Osteocyte (in vitro differentiated cells): ENCODE measurements around the gene EPHX1. TPM values are rescaled to one million over a fixed set of nuclear protein-coding genes. Genes with fewer than 3 reads are reported as not detected.
"Not testable (repeated sequence)": the region's sequence is repeated elsewhere in the genome, so short reads cannot be mapped to it uniquely, and the experiment has no call there.

ENCODE experiments used
- DNase-seq: peaks from one replicate; pipeline ENCODE4 v3.0.0; 2021; ENCODE audit warnings: mixed read lengths; ENCODE audit not compliant: unreplicated experiment; ENCODE audit errors: extremely low spot score
- H3K27ac Mint-ChIP-seq: one replicate; pipeline ENCODE4 v1.8.0; 2021; ENCODE audit warnings: mild to moderate bottlenecking, mixed read lengths; ENCODE audit not compliant: unreplicated experiment
- H3K27me3 Mint-ChIP-seq: one replicate; pipeline ENCODE4 v1.8.0; 2021; ENCODE audit warnings: mixed read lengths; ENCODE audit not compliant: unreplicated experiment
- H3K36me3 Mint-ChIP-seq: one replicate; pipeline ENCODE4 v1.8.0; 2021; ENCODE audit warnings: mixed read lengths; ENCODE audit not compliant: unreplicated experiment
- H3K4me1 Mint-ChIP-seq: one replicate; pipeline ENCODE4 v1.8.0; 2021; ENCODE audit warnings: mixed read lengths; ENCODE audit not compliant: unreplicated experiment
- H3K4me3 Mint-ChIP-seq: one replicate; pipeline ENCODE4 v1.8.0; 2021; ENCODE audit warnings: mild to moderate bottlenecking, moderate library complexity, mixed read lengths; ENCODE audit not compliant: unreplicated experiment
- H3K9me3 Mint-ChIP-seq: one replicate; pipeline ENCODE4 v1.8.0; 2021; ENCODE audit warnings: mixed read lengths; ENCODE audit not compliant: unreplicated experiment
- CTCF ChIP-seq: fragments of 200-600 bp; sonication (generic); IDR thresholded peaks from 2 replicates; pipeline ENCODE4 v1.5.0; 2021; ENCODE audit warnings: antibody characterized with exemption, mild to moderate bottlenecking, moderate library complexity
- total RNA-seq: library from RNA; stranded (reverse); gene quantifications from 2 replicates; pipeline ENCODE4 v1.2.1, GENCODE V29; 2021

EPHX1 gene
- total RNA-seq, 1 donor from 2014 or later = 32.3 TPM

DNA sequence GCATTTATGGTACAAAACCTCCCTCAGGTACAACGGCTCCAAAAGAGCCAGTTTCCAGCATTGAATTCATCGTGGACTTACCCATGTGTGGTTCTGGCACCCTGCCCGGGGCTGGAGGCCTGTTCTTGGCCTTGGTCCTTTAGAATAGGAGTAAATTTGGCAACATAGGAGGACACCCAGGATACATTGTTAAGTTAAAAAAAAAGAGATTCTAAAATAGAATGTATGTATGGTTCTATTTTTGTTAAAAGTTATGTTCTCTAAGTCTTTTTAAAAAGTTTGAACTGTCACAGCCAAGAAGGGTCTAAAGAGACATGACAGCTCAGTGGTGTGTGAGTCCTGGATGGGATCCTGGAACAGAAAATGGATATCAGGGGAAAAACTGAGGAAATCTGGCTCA, 25.9 kb downstream of the EPHX1 start:
- Mint-ChIP-seq H3K27ac (no peak overlapping the region), H3K4me3 (no peak overlapping the region), H3K9me3 (no peaks in the 10 kb centered on the region), H3K4me1 (peaks cover 13% of the 10 kb centered on the region), H3K27me3 (no peaks in the 10 kb centered on the region), H3K36me3 (peaks cover 12% of the 10 kb centered on the region)
- no peak for TF ChIP-seq CTCF
- no peak for DNase-seq

GRCh38 chr1:225836296-225836695, 26.4 kb downstream of the EPHX1 start:
- not testable (repeated sequence) for DNase-seq, H3K9me3 Mint-ChIP-seq, H3K27me3 Mint-ChIP-seq, H3K4me3 Mint-ChIP-seq, H3K27ac Mint-ChIP-seq
- peaks cover 13% of the 10 kb centered on the region for H3K4me1 Mint-ChIP-seq
- H3K36me3 Mint-ChIP-seq = peaks cover 12% of the 10 kb centered on the region

DNA sequence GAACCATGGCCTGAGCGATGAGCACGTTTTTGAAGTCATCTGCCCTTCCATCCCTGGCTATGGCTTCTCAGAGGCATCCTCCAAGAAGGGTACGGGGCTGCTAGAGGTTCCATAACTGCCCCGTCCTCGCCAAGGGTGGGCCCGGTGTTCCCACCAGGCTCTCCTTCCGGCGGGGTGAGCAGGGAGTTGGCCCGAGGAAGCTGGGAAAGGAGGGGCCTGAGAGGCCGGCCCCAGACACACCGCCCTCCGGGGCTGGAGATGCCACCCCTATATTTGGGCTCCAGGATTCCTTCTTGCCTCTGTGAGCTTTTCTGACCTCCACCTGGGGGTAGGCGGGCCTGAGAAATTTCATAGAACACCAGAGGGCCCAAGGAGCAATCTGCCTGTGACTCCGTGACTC, 28.9 kb downstream of the EPHX1 start:
- Mint-ChIP-seq H3K4me1 (peaks cover 13% of the 10 kb centered on the region), H3K36me3 (peaks cover 3% of the 10 kb centered on the region), H3K9me3 (no peaks in the 10 kb centered on the region), H3K27ac (no peak overlapping the region), H3K27me3 (no peaks in the 10 kb centered on the region), H3K4me3 (no peak overlapping the region)
- no peak for DNase-seq
- no peak for TF ChIP-seq CTCF

DNA sequence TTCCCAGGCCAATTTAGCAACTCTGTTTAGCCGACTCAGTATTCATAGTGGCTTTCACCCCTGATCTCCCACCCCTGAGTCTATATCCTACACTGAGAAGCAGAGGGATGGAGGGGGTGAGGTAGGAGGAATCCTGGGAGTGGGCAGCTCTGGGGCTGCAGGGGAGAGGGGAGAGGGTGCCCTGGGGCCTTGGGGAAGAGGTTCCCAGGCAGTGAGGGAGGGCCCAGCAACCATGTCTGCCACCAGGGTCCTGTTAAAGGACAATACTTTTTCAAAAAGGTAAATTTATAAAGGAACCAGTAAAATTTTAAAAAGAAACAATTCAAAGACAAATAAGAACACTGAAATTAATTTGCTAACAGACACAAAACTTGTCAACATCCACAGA, 30.3 kb downstream of the EPHX1 start:
- no peak for TF ChIP-seq CTCF
- H3K27me3 Mint-ChIP-seq = no peaks in the 10 kb centered on the region
- H3K36me3 Mint-ChIP-seq = no peaks in the 10 kb centered on the region
- H3K4me1 Mint-ChIP-seq = peaks cover 3% of the 10 kb centered on the region
- H3K9me3 Mint-ChIP-seq = no peaks in the 10 kb centered on the region
- DNase-seq = no peak
- H3K4me3 Mint-ChIP-seq = no peak overlapping the region
- no peak overlapping the region for H3K27ac Mint-ChIP-seq

DNA sequence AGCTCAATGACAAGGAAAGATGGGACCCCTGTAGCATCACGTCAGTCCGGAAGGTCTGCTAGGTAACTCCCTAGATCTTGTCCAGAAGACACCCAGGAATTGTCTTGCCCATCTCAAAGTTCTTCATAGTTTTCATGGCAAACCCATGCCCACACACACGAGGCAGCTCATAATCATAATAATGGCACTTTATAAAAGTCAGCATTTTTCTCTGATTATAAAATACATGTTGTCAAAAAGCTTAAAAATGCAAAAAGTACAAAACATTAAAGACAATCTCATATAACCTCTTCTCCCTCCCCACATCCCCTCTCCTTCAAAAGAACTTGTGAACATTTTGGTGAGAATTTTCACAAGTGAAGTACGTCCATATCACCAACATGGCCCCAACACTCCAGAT, 30.8 kb downstream of the EPHX1 start:
- no peaks in the 10 kb centered on the region for H3K9me3 Mint-ChIP-seq
- peaks cover 1% of the 10 kb centered on the region for H3K4me1 Mint-ChIP-seq
- no peaks in the 10 kb centered on the region for H3K36me3 Mint-ChIP-seq
- no peaks in the 10 kb centered on the region for H3K27me3 Mint-ChIP-seq
- no peak overlapping the region for H3K27ac Mint-ChIP-seq
- no peak overlapping the region for H3K4me3 Mint-ChIP-seq
- no peak for DNase-seq
- no peak for TF ChIP-seq CTCF

DNA sequence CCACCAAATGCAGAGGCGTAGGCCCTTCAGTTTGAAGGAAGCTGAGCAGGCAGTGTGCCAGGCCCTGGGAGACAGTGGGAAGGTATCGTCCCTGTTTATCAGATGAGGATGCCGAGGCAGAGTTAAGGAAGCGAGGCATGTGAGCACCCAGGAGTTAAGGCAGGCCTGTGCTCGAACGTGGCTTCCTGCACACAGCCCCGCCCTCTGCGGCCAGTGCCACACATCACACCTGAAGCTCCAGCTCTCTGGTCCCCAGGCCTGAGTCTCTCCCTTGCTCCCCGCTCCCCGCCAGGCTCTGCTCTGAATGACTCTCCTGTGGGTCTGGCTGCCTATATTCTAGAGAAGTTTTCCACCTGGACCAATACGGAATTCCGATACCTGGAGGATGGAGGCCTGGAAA, 32.1 kb downstream of the EPHX1 start:
- DNase-seq = no peak
- Mint-ChIP-seq H3K27ac (no peak overlapping the region), H3K27me3 (no peaks in the 10 kb centered on the region), H3K36me3 (peaks cover 2% of the 10 kb centered on the region), H3K4me3 (no peak overlapping the region), H3K9me3 (no peaks in the 10 kb centered on the region), H3K4me1 (peaks cover 3% of the 10 kb centered on the region)
- TF ChIP-seq CTCF = no peak
